Measurements from ENCODE around the gene PPP1R13B. TPM values are rescaled to one million over a fixed set of nuclear protein-coding genes. Genes with fewer than 3 reads are reported as not detected.

PPP1R13B gene
- total and polyA plus RNA-seq, 7 donors: 8.6 to 26.9 (median 9.9) TPM

DNA sequence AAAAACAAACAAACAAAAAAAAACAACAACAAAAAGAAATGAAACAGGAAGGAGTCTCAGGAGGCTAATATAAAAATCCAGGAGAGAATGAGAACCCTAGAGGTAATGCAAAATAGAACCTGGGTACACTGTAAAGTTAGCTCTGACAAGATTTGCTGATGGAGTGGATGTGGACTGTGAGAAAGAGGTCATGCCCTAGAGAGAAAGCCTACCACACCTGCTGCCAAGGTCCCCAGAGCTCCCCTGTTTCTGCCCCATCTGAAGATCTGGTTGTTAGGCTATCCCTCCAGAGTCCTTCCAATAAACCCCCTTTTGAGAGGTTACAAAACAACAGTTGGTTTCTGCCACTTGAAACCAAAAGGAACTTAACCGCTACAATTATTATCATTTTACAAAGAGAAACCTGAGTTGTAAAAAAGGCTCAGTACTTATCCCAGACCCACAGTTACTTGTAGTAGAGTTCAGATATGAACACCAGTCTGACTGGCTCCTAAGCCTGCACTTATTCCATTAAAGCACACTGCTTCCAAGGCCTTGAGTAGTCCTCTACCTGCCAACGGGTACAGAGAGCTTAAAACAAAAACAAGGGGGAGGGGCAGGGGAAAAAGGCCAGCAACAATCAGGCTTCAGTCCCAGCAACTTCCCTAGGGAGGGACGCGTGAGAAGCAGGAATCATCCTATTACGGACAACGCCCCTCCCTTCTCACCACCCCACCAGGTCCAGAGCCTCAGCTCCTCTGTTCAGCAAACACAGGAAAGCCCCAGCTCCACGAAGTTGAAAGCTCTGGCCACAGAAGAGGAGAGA lies 27.7 kb downstream of the PPP1R13B start:
- 13 to 37% methylated on average over 7 of the region's 7 CpGs for WGBS, 2 donors
- H3K4me1 ChIP-seq: peaks cover 0 to 13% (median 10%) of the 10 kb centered on the region in 4 donors
- no peaks in the 10 kb centered on the region for H3K36me3 ChIP-seq
- TF ChIP-seq POLR2A (IDR thresholded peaks at IDR 0.05): no peak
- TF ChIP-seq POLR2AphosphoS5 (IDR thresholded peaks at IDR 0.05): no peak
- no peak for TF ChIP-seq EP300 (IDR thresholded peaks at IDR 0.05)
- TF ChIP-seq CTCF (IDR thresholded peaks at IDR 0.05): no peak
- DNase-seq: peak; percentile 80
- intact Hi-C loops (cut with DNase I): no loop called here
- peak overlapping the region; percentile 11 to 64 (median 46) for H3K27ac ChIP-seq
- no peaks in the 10 kb centered on the region for H3K9me3 ChIP-seq
- no peaks in the 10 kb centered on the region for H3K27me3 ChIP-seq
- no peak overlapping the region for H3K4me3 ChIP-seq

DNA sequence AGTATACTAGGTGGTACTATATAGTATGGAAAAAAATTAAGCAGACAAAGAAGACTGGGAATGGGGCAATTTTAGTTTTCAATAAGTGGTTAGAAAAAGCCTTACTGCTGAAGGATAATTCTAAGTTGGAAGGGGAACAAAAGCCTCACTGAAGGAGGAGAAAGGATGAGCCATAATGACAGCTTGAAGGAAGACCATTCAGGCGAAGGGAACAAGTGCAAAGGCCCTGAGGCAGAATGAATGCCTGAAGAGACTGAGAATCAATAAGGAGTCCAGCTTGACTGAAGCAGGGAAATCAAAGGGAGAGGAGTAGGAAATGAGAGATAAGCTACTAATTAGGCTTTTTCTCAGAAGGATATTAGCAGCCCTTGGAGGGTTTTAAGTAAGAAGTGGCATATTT lies 28.5 kb downstream of the PPP1R13B start:
- Histone ChIP-seq H3K4me3 (no peak overlapping the region), H3K27ac (peak overlapping the region in 1 of 4 donors; percentile 64), H3K4me1 (peaks cover 0 to 13% (median 10%) of the 10 kb centered on the region in 4 donors), H3K27me3 (no peaks in the 10 kb centered on the region), H3K36me3 (no peaks in the 10 kb centered on the region), H3K9me3 (no peaks in the 10 kb centered on the region)
- WGBS, 2 donors: 92 to 93% methylated on average over 1 of the region's 1 CpG
- no peak for DNase-seq
- TF ChIP-seq POLR2AphosphoS5 (IDR thresholded peaks at IDR 0.05) (no peak), CTCF (IDR thresholded peaks at IDR 0.05) (no peak), EP300 (IDR thresholded peaks at IDR 0.05) (no peak), POLR2A (IDR thresholded peaks at IDR 0.05) (no peak)
- intact Hi-C loops (cut with DNase I): no loop called here

GRCh38 chr14:103818422-103818821 lies 29.0 kb downstream of the PPP1R13B start:
- Histone ChIP-seq H3K27ac (peak overlapping the region in 1 of 4 donors; percentile 64), H3K4me1 (peaks cover 0 to 13% (median 10%) of the 10 kb centered on the region in 4 donors), H3K36me3 (no peaks in the 10 kb centered on the region), H3K27me3 (no peaks in the 10 kb centered on the region), H3K4me3 (no peak overlapping the region), H3K9me3 (no peaks in the 10 kb centered on the region)
- TF ChIP-seq CTCF (IDR thresholded peaks at IDR 0.05) (no peak), POLR2A (IDR thresholded peaks at IDR 0.05) (no peak), POLR2AphosphoS5 (IDR thresholded peaks at IDR 0.05) (no peak), EP300 (IDR thresholded peaks at IDR 0.05) (no peak)
- WGBS, 2 donors: 91% methylated on average over 3 of the region's 3 CpGs
- no peak for DNase-seq
- intact Hi-C loops (cut with DNase I): no loop called here

- H3K27me3 ChIP-seq: no peaks in the 10 kb centered on the region
- 90% methylated on average over 1 of the region's 1 CpG for WGBS, 2 donors
- DNase-seq: no peak
- intact Hi-C loops (cut with DNase I): no loop called here
- peaks cover 0 to 13% (median 10%) of the 10 kb centered on the region in 4 donors for H3K4me1 ChIP-seq
- no peaks in the 10 kb centered on the region for H3K36me3 ChIP-seq
- no peak overlapping the region for H3K4me3 ChIP-seq
- TF ChIP-seq CTCF (IDR thresholded peaks at IDR 0.05) (no peak), POLR2A (IDR thresholded peaks at IDR 0.05) (no peak), POLR2AphosphoS5 (IDR thresholded peaks at IDR 0.05) (no peak), EP300 (IDR thresholded peaks at IDR 0.05) (no peak)
- no peaks in the 10 kb centered on the region for H3K9me3 ChIP-seq
- no peak overlapping the region for H3K27ac ChIP-seq
These were observed 29.8 kb downstream of the PPP1R13B start for GRCh38 chr14:103817595-103817994.
